Liver (tissue), 9 donors: ENCODE data around the gene FAM204A. TPM values are rescaled to one million over a fixed set of nuclear protein-coding genes. Genes with fewer than 3 reads are reported as not detected.

Source experiments
- DNase-seq: peaks from one replicate; pipeline ENCODE4 v3.0.0-alpha.2; 2017; ENCODE audit warnings: low spot score
- H3K27ac ChIP-seq, 2 donors: one replicate each; pipeline ENCODE4 v1.7.0; 2013; ENCODE audit warnings: inconsistent platforms in 2 of 2, low read length in 2 of 2, control low read depth in 1 of 2, low read depth in 1 of 2, mild to moderate bottlenecking in 1 of 2
- H3K27me3 ChIP-seq, 4 donors: one replicate each; pipeline versions ENCODE4 v1.6.1 to v1.7.0; 2013; ENCODE audit warnings: low read length in 3 of 4, inconsistent platforms in 1 of 4, mild to moderate bottlenecking in 1 of 4, moderate library complexity in 1 of 4; ENCODE audit not compliant: control insufficient read depth in 4 of 4, insufficient read depth in 4 of 4
- H3K36me3 ChIP-seq, 4 donors: one replicate each; pipeline versions ENCODE4 v1.6.1 to v1.7.0; 2013; ENCODE audit warnings: low read length in 3 of 4, mild to moderate bottlenecking in 3 of 4, low read depth in 1 of 4, moderate library complexity in 1 of 4; ENCODE audit not compliant: control insufficient read depth in 4 of 4, insufficient read depth in 3 of 4
- H3K4me1 ChIP-seq, 4 donors: one replicate each; pipeline versions ENCODE4 v1.6.1 to v1.7.0; 2013; ENCODE audit warnings: low read length in 3 of 4, mild to moderate bottlenecking in 3 of 4, moderate library complexity in 1 of 4; ENCODE audit not compliant: control insufficient read depth in 4 of 4, insufficient read depth in 4 of 4
- H3K4me3 ChIP-seq, 3 donors: one replicate each; pipeline versions ENCODE4 v1.6.1 to v1.7.0; 2013; ENCODE audit warnings: low read length in 3 of 3, control low read depth in 1 of 3, low read depth in 1 of 3, mild to moderate bottlenecking in 1 of 3
- H3K9ac ChIP-seq, 2 donors: one replicate each; pipeline ENCODE4 v1.7.0; 2013; ENCODE audit warnings: low read length in 2 of 2, mild to moderate bottlenecking in 2 of 2, moderate library complexity in 2 of 2, control low read depth in 1 of 2, low read depth in 1 of 2
- H3K9me3 ChIP-seq, 4 donors: one replicate each; pipeline versions ENCODE4 v1.6.1 to v1.7.0; 2013; ENCODE audit warnings: low read length in 3 of 4; ENCODE audit not compliant: control insufficient read depth in 4 of 4
- EGR1 ChIP-seq, 2 donors: IDR thresholded peaks; 2 replicates each; pipeline ENCODE4 v1.6.1; 2016 to 2018; ENCODE audit warnings: antibody characterized with exemption in 2 of 2, low read depth in 2 of 2
- FOXA1 ChIP-seq: IDR thresholded peaks from 2 replicates; pipeline ENCODE4 v1.6.1; 2016; ENCODE audit warnings: antibody characterized with exemption
- FOXA2 ChIP-seq: IDR thresholded peaks from 2 replicates; pipeline ENCODE4 v1.6.1; 2016; ENCODE audit warnings: antibody characterized with exemption
- GABPA ChIP-seq, 2 donors: IDR thresholded peaks in 1 of 2; conservative IDR thresholded peaks in 1 of 2; 2 replicates each; pipeline ENCODE4 v1.6.1; 2016; ENCODE audit warnings: antibody characterized with exemption in 2 of 2, mild to moderate bottlenecking in 1 of 2, moderate library complexity in 1 of 2
- HNF4A ChIP-seq, 2 donors: conservative IDR thresholded peaks; 2 replicates each; pipeline ENCODE4 v1.6.1; 2016; ENCODE audit warnings: antibody characterized with exemption in 2 of 2, mild to moderate bottlenecking in 2 of 2
- HNF4G ChIP-seq: IDR thresholded peaks from 2 replicates; pipeline ENCODE4 v1.6.1; 2016; ENCODE audit warnings: antibody characterized with exemption
- JUND ChIP-seq, 2 donors: IDR thresholded peaks; 2 replicates each; pipeline ENCODE4 v1.6.1; 2016; ENCODE audit warnings: antibody characterized with exemption in 2 of 2
- NR2F2 ChIP-seq: IDR thresholded peaks from 2 replicates; pipeline ENCODE4 v1.6.1; 2016; ENCODE audit warnings: antibody characterized with exemption
- RAD21 ChIP-seq, 2 donors: IDR thresholded peaks; 2 replicates each; pipeline ENCODE4 v1.6.1; 2016; ENCODE audit warnings: antibody characterized with exemption in 2 of 2, mild to moderate bottlenecking in 2 of 2
- RXRA ChIP-seq, 2 donors: IDR thresholded peaks; 2 replicates each; pipeline ENCODE4 v1.6.1; 2017 to 2018; ENCODE audit warnings: antibody characterized with exemption in 2 of 2, mild to moderate bottlenecking in 1 of 2
- SP1 ChIP-seq: IDR thresholded peaks from 2 replicates; pipeline ENCODE4 v1.6.1; 2018; ENCODE audit warnings: antibody characterized with exemption, mild to moderate bottlenecking
- TAF1 ChIP-seq: conservative IDR thresholded peaks from 2 replicates; pipeline ENCODE4 v1.6.1; 2016; ENCODE audit warnings: antibody characterized with exemption, mild to moderate bottlenecking
- YY1 ChIP-seq: IDR thresholded peaks from 2 replicates; pipeline ENCODE4 v1.6.1; 2016; ENCODE audit warnings: antibody characterized with exemption, mild to moderate bottlenecking
- WGBS: extraction: QIAGEN DNeasy Blood & Tissue Kit; methylation state at CpG from one replicate; pipeline ENCODE4 v1.1.7; 2013; 5-methylcytosine and 5-hydroxymethylcytosine counted together
- polyA plus RNA-seq, 2 donors: library from polyadenylated mRNA; stranded (reverse) in 1 of 2; unstranded in 1 of 2; fragments of 200-250 nt in 1 of 2; fragments of >200 nt in 1 of 2; fragmentation: Nextera tagmentation in 1 of 2; extraction: Ambion mirVana in 1 of 2; gene quantifications; one replicate each; pipeline versions ENCODE4 v1.2.1 to v1.2.3, GENCODE V29; 2013 to 2015
- total RNA-seq, 2 donors: library from RNA; depleted of rRNA; stranded (reverse); fragments of >200 nt; gene quantifications; one replicate each; pipeline ENCODE4 v1.2.3, GENCODE V29; 2014
- TF ChIP-seq, protein P1 (sequence below): IDR thresholded peaks from 2 replicates; pipeline ENCODE4 v1.6.1; 2016; ENCODE audit warnings: antibody characterized with exemption
- TF ChIP-seq, protein P2 (sequence below): IDR thresholded peaks from 2 replicates; pipeline ENCODE4 v1.6.1; 2016; ENCODE audit warnings: antibody characterized with exemption
- TF ChIP-seq, protein P3 (sequence below): fragments of 150-350 bp; IDR thresholded peaks from 2 replicates; pipeline ENCODE4 v1.5.1; 2017; ENCODE audit warnings: improper control_type of control experiment, low read depth, low read length; ENCODE audit not compliant: missing input control
- TF ChIP-seq, protein P4 (sequence below): IDR thresholded peaks from 2 replicates; pipeline ENCODE4 v1.6.1; 2016; ENCODE audit warnings: antibody characterized with exemption, mild to moderate bottlenecking
- donor health status: healthy.
- donor health status: healthy.
- donor health status: healthy.
- donor health status: healthy.
- donor health status: healthy.

Gene FAM204A
- total and polyA plus RNA-seq, 4 donors: 17.4 to 22.8 (median 21.3) TPM

DNA sequence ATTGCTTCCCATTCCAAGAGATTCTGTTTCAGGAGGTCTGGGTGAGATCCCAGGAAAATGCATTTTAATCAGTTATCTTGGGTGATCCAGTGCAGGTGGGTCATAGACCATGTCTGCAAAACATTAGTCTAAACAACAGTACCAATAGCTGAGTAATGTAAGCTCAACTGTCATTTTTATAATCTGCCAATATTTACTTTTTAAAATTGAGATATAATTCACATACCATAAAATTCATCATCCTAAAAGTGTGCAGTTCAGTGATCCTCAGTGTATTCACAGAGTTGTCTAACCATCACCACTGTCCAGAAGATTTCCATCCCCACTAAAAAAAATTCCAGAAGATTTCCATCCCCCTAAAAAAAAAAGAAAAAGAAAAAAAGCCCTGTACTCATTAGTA, 51.0 kb downstream of the FAM204A start:
- Histone ChIP-seq H3K4me3 (no peak overlapping the region), H3K4me1 (no peaks in the 10 kb centered on the region), H3K27me3 (peaks cover 0 to 12% (median 0%) of the 10 kb centered on the region in 4 donors), H3K9ac (no peak overlapping the region), H3K9me3 (no peaks in the 10 kb centered on the region), H3K27ac (no peak overlapping the region), H3K36me3 (no peaks in the 10 kb centered on the region)
- no peak for TF ChIP-seq RXRA (IDR thresholded peaks at IDR 0.05)
- no peak for TF ChIP-seq FOXA1
- no peak for TF ChIP-seq SP1
- TF ChIP-seq, protein P1, sequence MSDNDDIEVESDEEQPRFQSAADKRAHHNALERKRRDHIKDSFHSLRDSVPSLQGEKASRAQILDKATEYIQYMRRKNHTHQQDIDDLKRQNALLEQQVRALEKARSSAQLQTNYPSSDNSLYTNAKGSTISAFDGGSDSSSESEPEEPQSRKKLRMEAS: no peak
- TF ChIP-seq HNF4G: no peak
- no peak for TF ChIP-seq RAD21 (IDR thresholded peaks at IDR 0.05)
- no peak for TF ChIP-seq GABPA (IDR thresholded peaks at IDR 0.05 in 1 of 2, conservative IDR thresholded peaks at IDR 0.05 in 1 of 2)
- TF ChIP-seq TAF1: no peak
- TF ChIP-seq, protein P2, sequence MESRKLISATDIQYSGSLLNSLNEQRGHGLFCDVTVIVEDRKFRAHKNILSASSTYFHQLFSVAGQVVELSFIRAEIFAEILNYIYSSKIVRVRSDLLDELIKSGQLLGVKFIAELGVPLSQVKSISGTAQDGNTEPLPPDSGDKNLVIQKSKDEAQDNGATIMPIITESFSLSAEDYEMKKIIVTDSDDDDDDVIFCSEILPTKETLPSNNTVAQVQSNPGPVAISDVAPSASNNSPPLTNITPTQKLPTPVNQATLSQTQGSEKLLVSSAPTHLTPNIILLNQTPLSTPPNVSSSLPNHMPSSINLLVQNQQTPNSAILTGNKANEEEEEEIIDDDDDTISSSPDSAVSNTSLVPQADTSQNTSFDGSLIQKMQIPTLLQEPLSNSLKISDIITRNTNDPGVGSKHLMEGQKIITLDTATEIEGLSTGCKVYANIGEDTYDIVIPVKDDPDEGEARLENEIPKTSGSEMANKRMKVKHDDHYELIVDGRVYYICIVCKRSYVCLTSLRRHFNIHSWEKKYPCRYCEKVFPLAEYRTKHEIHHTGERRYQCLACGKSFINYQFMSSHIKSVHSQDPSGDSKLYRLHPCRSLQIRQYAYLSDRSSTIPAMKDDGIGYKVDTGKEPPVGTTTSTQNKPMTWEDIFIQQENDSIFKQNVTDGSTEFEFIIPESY: no peak
- TF ChIP-seq, protein P3, sequence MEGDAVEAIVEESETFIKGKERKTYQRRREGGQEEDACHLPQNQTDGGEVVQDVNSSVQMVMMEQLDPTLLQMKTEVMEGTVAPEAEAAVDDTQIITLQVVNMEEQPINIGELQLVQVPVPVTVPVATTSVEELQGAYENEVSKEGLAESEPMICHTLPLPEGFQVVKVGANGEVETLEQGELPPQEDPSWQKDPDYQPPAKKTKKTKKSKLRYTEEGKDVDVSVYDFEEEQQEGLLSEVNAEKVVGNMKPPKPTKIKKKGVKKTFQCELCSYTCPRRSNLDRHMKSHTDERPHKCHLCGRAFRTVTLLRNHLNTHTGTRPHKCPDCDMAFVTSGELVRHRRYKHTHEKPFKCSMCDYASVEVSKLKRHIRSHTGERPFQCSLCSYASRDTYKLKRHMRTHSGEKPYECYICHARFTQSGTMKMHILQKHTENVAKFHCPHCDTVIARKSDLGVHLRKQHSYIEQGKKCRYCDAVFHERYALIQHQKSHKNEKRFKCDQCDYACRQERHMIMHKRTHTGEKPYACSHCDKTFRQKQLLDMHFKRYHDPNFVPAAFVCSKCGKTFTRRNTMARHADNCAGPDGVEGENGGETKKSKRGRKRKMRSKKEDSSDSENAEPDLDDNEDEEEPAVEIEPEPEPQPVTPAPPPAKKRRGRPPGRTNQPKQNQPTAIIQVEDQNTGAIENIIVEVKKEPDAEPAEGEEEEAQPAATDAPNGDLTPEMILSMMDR: no peak
- TF ChIP-seq YY1: no peak
- TF ChIP-seq, protein P4, sequence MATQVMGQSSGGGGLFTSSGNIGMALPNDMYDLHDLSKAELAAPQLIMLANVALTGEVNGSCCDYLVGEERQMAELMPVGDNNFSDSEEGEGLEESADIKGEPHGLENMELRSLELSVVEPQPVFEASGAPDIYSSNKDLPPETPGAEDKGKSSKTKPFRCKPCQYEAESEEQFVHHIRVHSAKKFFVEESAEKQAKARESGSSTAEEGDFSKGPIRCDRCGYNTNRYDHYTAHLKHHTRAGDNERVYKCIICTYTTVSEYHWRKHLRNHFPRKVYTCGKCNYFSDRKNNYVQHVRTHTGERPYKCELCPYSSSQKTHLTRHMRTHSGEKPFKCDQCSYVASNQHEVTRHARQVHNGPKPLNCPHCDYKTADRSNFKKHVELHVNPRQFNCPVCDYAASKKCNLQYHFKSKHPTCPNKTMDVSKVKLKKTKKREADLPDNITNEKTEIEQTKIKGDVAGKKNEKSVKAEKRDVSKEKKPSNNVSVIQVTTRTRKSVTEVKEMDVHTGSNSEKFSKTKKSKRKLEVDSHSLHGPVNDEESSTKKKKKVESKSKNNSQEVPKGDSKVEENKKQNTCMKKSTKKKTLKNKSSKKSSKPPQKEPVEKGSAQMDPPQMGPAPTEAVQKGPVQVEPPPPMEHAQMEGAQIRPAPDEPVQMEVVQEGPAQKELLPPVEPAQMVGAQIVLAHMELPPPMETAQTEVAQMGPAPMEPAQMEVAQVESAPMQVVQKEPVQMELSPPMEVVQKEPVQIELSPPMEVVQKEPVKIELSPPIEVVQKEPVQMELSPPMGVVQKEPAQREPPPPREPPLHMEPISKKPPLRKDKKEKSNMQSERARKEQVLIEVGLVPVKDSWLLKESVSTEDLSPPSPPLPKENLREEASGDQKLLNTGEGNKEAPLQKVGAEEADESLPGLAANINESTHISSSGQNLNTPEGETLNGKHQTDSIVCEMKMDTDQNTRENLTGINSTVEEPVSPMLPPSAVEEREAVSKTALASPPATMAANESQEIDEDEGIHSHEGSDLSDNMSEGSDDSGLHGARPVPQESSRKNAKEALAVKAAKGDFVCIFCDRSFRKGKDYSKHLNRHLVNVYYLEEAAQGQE: no peak
- TF ChIP-seq HNF4A (conservative IDR thresholded peaks at IDR 0.05): no peak
- no peak for TF ChIP-seq NR2F2
- no peak for DNase-seq

DNA sequence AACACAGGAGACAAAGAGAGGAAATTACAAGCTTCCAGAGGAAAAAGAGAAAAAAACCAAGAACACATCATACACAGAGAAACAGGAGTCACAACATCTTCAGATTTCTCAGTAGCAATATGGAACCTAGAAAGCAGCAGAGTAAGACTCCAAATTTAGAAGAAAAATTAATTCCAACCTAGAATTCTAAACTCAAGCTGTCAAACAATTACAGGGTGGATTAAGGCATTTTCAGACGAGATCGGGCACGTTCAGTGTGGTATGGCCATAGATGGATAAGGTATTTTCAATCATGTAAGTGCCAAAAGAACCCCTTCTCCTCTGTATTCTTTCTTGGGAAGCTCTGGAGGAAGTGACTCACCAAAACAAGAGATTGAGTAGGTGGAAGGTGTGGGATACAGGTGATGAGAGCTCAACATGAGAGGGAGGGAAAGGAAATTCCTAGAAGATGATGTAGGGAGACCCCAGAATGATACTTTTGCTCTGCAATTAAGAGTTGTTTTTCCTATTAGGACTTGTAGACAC, 51.6 kb downstream of the FAM204A start:
- H3K4me1 ChIP-seq: no peaks in the 10 kb centered on the region
- no peak for DNase-seq
- no peak overlapping the region for H3K27ac ChIP-seq
- no peaks in the 10 kb centered on the region for H3K9me3 ChIP-seq
- H3K27me3 ChIP-seq: peaks cover 0 to 17% (median 2%) of the 10 kb centered on the region in 4 donors
- H3K36me3 ChIP-seq: no peaks in the 10 kb centered on the region
- H3K9ac ChIP-seq: no peak overlapping the region
- WGBS: 90% methylated on average over 3 of the region's 3 CpGs
- no peak overlapping the region for H3K4me3 ChIP-seq
- TF ChIP-seq FOXA2 (no peak), RXRA (IDR thresholded peaks at IDR 0.05) (no peak), JUND (IDR thresholded peaks at IDR 0.05) (no peak), RAD21 (IDR thresholded peaks at IDR 0.05) (no peak), YY1 (no peak), SP1 (no peak), EGR1 (IDR thresholded peaks at IDR 0.05; ENCODE audit: low read depth in 2 of 2) (no peak), TAF1 (no peak)
- TF ChIP-seq, protein P4: no peak
- TF ChIP-seq, protein P3: no peak
